GM12875 (cell line): ENCODE results near the gene VWA7.

Experiments used
- H3K4me3 ChIP-seq: one replicate; pipeline ENCODE4 v1.5.1; 2011; ENCODE audit warnings: low read depth, low read length, control low read depth
- TF ChIP-seq, protein P1 (sequence below): IDR thresholded peaks from 2 replicates; pipeline ENCODE4 v1.5.1; 2011; ENCODE audit warnings: low read depth, mild to moderate bottlenecking, control low read depth, inconsistent platforms, low read length, moderate library complexity, borderline replicate concordance; ENCODE audit not compliant: insufficient read depth

The VWA7 gene

DNA sequence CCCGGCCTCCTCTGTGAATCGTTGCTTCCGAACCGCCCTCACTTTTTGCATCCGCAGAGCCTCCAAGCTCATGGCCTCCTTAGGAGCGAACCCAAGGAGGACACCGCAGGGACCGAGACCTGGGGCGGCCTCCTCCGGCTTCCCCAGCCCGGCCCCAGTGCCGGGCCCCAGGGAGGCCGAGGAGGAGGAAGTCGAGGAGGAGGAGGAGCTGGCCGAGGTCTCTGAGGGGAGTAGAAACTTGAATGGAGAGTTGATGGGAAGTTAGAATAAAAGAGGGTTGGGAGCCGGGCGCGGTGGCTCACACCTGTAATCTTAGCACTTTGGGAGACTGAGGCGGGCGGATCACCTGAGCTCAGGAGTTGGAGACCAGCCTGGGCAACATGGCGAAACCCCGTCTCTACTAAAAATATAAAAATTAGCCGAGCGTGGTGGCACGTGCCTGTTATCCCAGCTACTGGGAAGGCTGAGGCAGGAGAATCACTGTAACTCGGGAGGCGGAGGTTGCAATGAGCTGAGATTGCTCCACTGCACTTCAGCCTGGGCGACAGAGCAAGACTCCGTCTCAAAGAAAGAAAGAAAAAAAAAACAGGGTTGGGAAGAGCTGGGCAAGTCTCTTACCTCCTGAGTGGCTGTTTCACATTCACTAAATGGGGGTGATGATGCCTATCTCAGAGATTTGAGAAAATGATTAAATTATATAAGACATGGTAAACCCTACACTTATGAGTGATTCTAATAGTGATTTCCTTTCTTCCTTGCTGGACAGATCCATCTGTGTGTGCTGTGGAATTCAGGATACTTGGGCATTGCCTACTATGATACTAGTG, 36.5 kb downstream of the VWA7 start:
- TF ChIP-seq, protein P1, sequence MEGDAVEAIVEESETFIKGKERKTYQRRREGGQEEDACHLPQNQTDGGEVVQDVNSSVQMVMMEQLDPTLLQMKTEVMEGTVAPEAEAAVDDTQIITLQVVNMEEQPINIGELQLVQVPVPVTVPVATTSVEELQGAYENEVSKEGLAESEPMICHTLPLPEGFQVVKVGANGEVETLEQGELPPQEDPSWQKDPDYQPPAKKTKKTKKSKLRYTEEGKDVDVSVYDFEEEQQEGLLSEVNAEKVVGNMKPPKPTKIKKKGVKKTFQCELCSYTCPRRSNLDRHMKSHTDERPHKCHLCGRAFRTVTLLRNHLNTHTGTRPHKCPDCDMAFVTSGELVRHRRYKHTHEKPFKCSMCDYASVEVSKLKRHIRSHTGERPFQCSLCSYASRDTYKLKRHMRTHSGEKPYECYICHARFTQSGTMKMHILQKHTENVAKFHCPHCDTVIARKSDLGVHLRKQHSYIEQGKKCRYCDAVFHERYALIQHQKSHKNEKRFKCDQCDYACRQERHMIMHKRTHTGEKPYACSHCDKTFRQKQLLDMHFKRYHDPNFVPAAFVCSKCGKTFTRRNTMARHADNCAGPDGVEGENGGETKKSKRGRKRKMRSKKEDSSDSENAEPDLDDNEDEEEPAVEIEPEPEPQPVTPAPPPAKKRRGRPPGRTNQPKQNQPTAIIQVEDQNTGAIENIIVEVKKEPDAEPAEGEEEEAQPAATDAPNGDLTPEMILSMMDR = no peak
- H3K4me3 ChIP-seq = peak overlapping the region; percentile 68

- TF ChIP-seq, protein P1 = no peak
- peak within 1 kb of the TSS; percentile 68 for H3K4me3 ChIP-seq
These were observed 37.3 kb downstream of the VWA7 start, which contains the start of gene MSH5 for GRCh38 chr6:31739639-31740396. Gene MSH5 (plus strand): TSS chr6:31740005. CDS start chr6:31740467, 462 bp downstream.

DNA sequence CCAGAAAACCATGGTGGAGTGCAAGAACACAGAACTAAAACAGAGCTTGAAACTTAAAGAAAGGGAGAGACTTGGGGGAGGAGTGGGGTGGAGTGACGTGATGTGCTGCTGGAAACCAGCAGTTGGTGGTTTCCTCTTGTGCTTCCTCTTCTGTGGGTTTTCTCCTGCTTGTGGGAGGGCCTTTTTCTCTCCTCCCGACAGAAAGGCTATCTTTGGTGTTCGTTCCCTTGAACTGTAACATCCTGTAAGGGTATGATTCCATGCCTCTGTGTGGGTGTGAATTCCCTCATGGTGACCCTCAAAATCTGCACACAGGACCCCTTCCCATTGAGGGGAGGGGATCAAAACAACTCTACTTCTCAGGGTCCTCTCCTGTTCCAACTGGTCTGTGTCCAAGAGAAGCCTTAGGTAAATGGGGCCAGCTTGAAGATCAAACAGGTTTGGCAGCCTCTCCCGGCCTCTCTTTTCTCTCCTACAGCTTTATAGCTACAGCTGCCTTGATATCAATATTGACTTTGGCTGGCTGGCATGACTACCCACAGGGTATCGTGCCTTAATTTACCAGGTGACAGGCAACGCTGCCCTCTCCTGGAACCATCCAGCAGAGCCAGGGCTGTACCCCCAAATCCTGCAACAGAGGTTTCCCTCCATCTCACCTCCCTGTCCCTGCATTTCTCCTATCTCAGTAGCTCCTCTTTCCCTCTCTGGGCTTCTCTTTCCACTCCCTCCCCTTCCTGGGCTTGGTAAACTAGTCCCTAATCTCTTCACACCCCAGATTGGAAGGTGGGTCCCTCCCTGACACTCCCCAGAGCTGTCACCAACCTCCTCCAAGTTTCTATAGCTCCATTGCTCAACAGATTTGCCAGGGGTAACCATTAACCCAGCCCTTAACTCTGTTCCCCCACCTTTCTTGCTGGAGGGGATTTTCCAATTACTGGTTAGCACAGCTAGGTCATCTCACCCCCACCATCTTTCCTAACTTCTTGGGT, 38.8 kb downstream of the VWA7 start:
- TF ChIP-seq, protein P1 = no peak
- peak overlapping the region; percentile 11 for H3K4me3 ChIP-seq

GRCh38 chr6:31737315-31737990, 39.7 kb downstream of the VWA7 start:
- TF ChIP-seq, protein P1 = no peak
- H3K4me3 ChIP-seq = no peak overlapping the region

GRCh38 chr6:31736768-31737314, 40.3 kb downstream of the VWA7 start:
- peak overlapping the region; percentile 64 for H3K4me3 ChIP-seq
- TF ChIP-seq, protein P1 = no peak
